HAP-1 (cell line): ENCODE results near the gene UNC13C.
A peak's percentile ranks its signal among the peaks of the same experiment; 100 is the strongest.

Experiments used
- DNase-seq, 2 experiments: peaks; one replicate each; pipeline ENCODE4 v3.0.0-alpha.2; 2016 to 2020; ENCODE audit warnings: low spot score in 2 of 2
- H3K27me3 ChIP-seq: fragments of 250-450 bp; sonication (Bioruptor Pico); 2 replicates; pipeline ENCODE4 v1.5.1; 2020; ENCODE audit warnings: low read depth, mild to moderate bottlenecking, moderate library complexity
- H3K36me3 ChIP-seq: fragments of 250-450 bp; sonication (Bioruptor Pico); replicated peaks from 2 replicates; pipeline ENCODE4 v1.5.1; 2020; ENCODE audit warnings: mild to moderate bottlenecking
- H3K4me1 ChIP-seq: fragments of 250-450 bp; sonication (Bioruptor Pico); 2 replicates; pipeline ENCODE4 v1.5.1; 2020; ENCODE audit warnings: mild to moderate bottlenecking
- H3K4me3 ChIP-seq: fragments of 250-450 bp; sonication (Bioruptor Pico); 2 replicates; pipeline ENCODE4 v1.5.1; 2020; ENCODE audit warnings: mild to moderate bottlenecking, moderate library complexity
- H3K9me3 ChIP-seq: fragments of 250-450 bp; sonication (Bioruptor Pico); 2 replicates; pipeline ENCODE4 v1.5.1; 2020; ENCODE audit warnings: mild to moderate bottlenecking, moderate library complexity
- in situ Hi-C: fragments of 300-500 bp; cut with MboI; formaldehyde crosslinking; loops from 3 replicates; pipeline ENCODE4 v1.14.3; 2020; ENCODE audit warnings: low sequenced_read_pairs, inconsistent platforms, mixed read lengths

Gene UNC13C

GRCh38 chr15:54212635-54213034 lies 234.4 kb downstream of the UNC13C start:
- no peaks in the 10 kb centered on the region for H3K36me3 ChIP-seq
- no peak for DNase-seq
- in situ Hi-C loops = no loop called here

GRCh38 chr15:54226455-54226854 lies 248.2 kb downstream of the UNC13C start:
- Histone ChIP-seq H3K9me3 (no peaks in the 10 kb centered on the region), H3K4me1 (no peaks in the 10 kb centered on the region), H3K4me3 (no peak overlapping the region), H3K27me3 (no peaks in the 10 kb centered on the region), H3K36me3 (no peaks in the 10 kb centered on the region)
- in situ Hi-C loops = no loop called here
- no peak for DNase-seq

More at GRCh38 chr15:54212635-54213034, 234.4 kb downstream of the UNC13C start:
- Histone ChIP-seq H3K9me3 (no peaks in the 10 kb centered on the region), H3K4me3 (no peak overlapping the region), H3K4me1 (peaks cover 15% of the 10 kb centered on the region), H3K27me3 (no peaks in the 10 kb centered on the region)

GRCh38 chr15:54227569-54227968 lies 249.3 kb downstream of the UNC13C start:
- Histone ChIP-seq H3K4me1 (no peaks in the 10 kb centered on the region), H3K27me3 (no peaks in the 10 kb centered on the region), H3K4me3 (no peak overlapping the region), H3K36me3 (no peaks in the 10 kb centered on the region), H3K9me3 (no peaks in the 10 kb centered on the region)
- no peak for DNase-seq
- in situ Hi-C loops = no loop called here

GRCh38 chr15:54250326-54250725 lies 272.1 kb downstream of the UNC13C start:
- H3K4me1 ChIP-seq = no peaks in the 10 kb centered on the region
- no peaks in the 10 kb centered on the region for H3K27me3 ChIP-seq
- no peaks in the 10 kb centered on the region for H3K36me3 ChIP-seq
- in situ Hi-C loops = no loop called here
- no peaks in the 10 kb centered on the region for H3K9me3 ChIP-seq
- no peak overlapping the region for H3K4me3 ChIP-seq
- DNase-seq = no peak

- Histone ChIP-seq H3K4me3 (no peak overlapping the region), H3K9me3 (no peaks in the 10 kb centered on the region), H3K36me3 (no peaks in the 10 kb centered on the region), H3K27me3 (no peaks in the 10 kb centered on the region), H3K4me1 (no peaks in the 10 kb centered on the region)
- in situ Hi-C loops = no loop called here
- no peak for DNase-seq
Observed at GRCh38 chr15:54256190-54256589, 277.9 kb downstream of the UNC13C start.

GRCh38 chr15:54273928-54274327 lies 295.7 kb downstream of the UNC13C start:
- Histone ChIP-seq H3K4me3 (no peak overlapping the region), H3K9me3 (no peaks in the 10 kb centered on the region), H3K27me3 (no peaks in the 10 kb centered on the region), H3K36me3 (no peaks in the 10 kb centered on the region), H3K4me1 (no peaks in the 10 kb centered on the region)
- in situ Hi-C loops = no loop called here
- DNase-seq = peak in 1 of 2 experiments; percentile 53

GRCh38 chr15:54277834-54278233 lies 299.6 kb downstream of the UNC13C start:
- in situ Hi-C loops = no loop called here
- no peaks in the 10 kb centered on the region for H3K9me3 ChIP-seq
- no peak overlapping the region for H3K4me3 ChIP-seq
- no peaks in the 10 kb centered on the region for H3K36me3 ChIP-seq
- H3K27me3 ChIP-seq = no peaks in the 10 kb centered on the region
- no peaks in the 10 kb centered on the region for H3K4me1 ChIP-seq
- DNase-seq = no peak

- Histone ChIP-seq H3K4me1 (no peaks in the 10 kb centered on the region), H3K9me3 (no peaks in the 10 kb centered on the region), H3K4me3 (no peak overlapping the region), H3K36me3 (no peaks in the 10 kb centered on the region), H3K27me3 (no peaks in the 10 kb centered on the region)
- in situ Hi-C loops = no loop called here
- DNase-seq = no peak
Observed at GRCh38 chr15:54280726-54281125, 302.5 kb downstream of the UNC13C start.

GRCh38 chr15:54282228-54282836 lies 304.1 kb downstream of the UNC13C start:
- Histone ChIP-seq H3K4me1 (no peaks in the 10 kb centered on the region), H3K4me3 (no peak overlapping the region), H3K36me3 (no peaks in the 10 kb centered on the region), H3K9me3 (no peaks in the 10 kb centered on the region), H3K27me3 (no peaks in the 10 kb centered on the region)
- peak in 1 of 2 experiments; percentile 6 for DNase-seq
- in situ Hi-C loops = no loop called here

GRCh38 chr15:54288049-54288448 lies 309.8 kb downstream of the UNC13C start:
- in situ Hi-C loops = no loop called here
- Histone ChIP-seq H3K27me3 (no peaks in the 10 kb centered on the region), H3K9me3 (no peaks in the 10 kb centered on the region), H3K4me1 (no peaks in the 10 kb centered on the region), H3K4me3 (no peak overlapping the region), H3K36me3 (no peaks in the 10 kb centered on the region)
- no peak for DNase-seq

- Histone ChIP-seq H3K36me3 (no peaks in the 10 kb centered on the region), H3K4me3 (no peak overlapping the region), H3K27me3 (no peaks in the 10 kb centered on the region), H3K4me1 (no peaks in the 10 kb centered on the region), H3K9me3 (no peaks in the 10 kb centered on the region)
- in situ Hi-C loops = no loop called here
- DNase-seq = no peak
Observed at GRCh38 chr15:54289590-54290136, 311.4 kb downstream of the UNC13C start.

GRCh38 chr15:54298396-54298795 lies 320.2 kb downstream of the UNC13C start:
- Histone ChIP-seq H3K36me3 (no peaks in the 10 kb centered on the region), H3K4me3 (no peak overlapping the region), H3K9me3 (no peaks in the 10 kb centered on the region), H3K4me1 (no peaks in the 10 kb centered on the region), H3K27me3 (no peaks in the 10 kb centered on the region)
- in situ Hi-C loops = no loop called here
- no peak for DNase-seq

GRCh38 chr15:54304321-54304720 lies 326.1 kb downstream of the UNC13C start:
- H3K4me1 ChIP-seq = no peaks in the 10 kb centered on the region
- no peak overlapping the region for H3K4me3 ChIP-seq
- DNase-seq = no peak
- in situ Hi-C loops = no loop called here
- no peaks in the 10 kb centered on the region for H3K9me3 ChIP-seq
- no peaks in the 10 kb centered on the region for H3K27me3 ChIP-seq
- no peaks in the 10 kb centered on the region for H3K36me3 ChIP-seq

GRCh38 chr15:54305138-54305537 lies 326.9 kb downstream of the UNC13C start:
- Histone ChIP-seq H3K9me3 (no peaks in the 10 kb centered on the region), H3K27me3 (no peaks in the 10 kb centered on the region), H3K4me3 (no peak overlapping the region), H3K4me1 (no peaks in the 10 kb centered on the region), H3K36me3 (no peaks in the 10 kb centered on the region)
- in situ Hi-C loops = no loop called here
- DNase-seq = no peak
